GM12875 (cell line): ENCODE results near the gene TTLL9.
A peak's percentile ranks its signal among the peaks of the same experiment; 100 is the strongest.

ENCODE experiments used
- H3K4me3 ChIP-seq: one replicate; pipeline ENCODE4 v1.5.1; 2011; ENCODE audit warnings: low read depth, low read length, control low read depth
- CTCF ChIP-seq: IDR thresholded peaks from 2 replicates; pipeline ENCODE4 v1.5.1; 2011; ENCODE audit warnings: low read depth, mild to moderate bottlenecking, control low read depth, inconsistent platforms, low read length, moderate library complexity, borderline replicate concordance; ENCODE audit not compliant: insufficient read depth

TTLL9 gene

DNA sequence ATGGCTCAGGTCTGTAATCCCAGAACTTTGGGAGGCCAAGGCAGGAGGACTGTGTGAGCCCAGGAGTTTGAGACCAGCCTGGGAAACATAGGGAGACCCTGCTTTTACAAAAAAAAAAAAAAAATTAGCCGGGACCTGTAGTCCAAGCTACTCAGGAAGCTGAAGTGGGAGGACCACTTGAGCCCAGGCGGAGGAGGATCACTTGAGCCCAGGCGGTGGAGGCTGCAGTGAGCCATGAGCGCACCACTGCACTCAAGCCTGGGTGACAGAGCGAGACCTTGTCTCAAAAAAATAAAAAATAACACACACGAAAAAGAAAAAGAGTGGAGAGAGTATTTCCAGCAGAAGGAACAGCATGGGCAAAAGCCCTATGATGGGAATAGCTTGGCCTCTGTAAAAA, 2.0 kb downstream of the TTLL9 start:
- TF ChIP-seq CTCF: no peak
- no peak overlapping the region for H3K4me3 ChIP-seq

DNA sequence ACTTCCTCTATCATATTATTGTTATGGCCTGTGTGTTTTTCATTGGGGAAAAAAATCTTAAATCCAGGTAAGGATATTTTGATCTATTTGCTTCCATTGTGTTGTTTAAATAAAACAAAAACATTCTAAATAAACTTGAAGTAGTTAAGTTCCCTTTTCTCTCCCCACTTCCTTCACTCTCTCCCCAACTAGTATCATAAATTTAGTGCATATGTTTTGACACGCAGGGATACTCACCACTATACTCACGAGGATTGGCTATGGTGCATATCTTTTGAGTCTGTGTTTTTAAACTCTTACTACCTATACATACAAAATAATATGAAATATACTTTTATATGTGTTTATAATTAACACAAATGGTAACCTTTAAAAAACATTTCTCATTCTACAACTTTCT, 5.2 kb downstream of the TTLL9 start:
- no peak for TF ChIP-seq CTCF
- H3K4me3 ChIP-seq: no peak overlapping the region

DNA sequence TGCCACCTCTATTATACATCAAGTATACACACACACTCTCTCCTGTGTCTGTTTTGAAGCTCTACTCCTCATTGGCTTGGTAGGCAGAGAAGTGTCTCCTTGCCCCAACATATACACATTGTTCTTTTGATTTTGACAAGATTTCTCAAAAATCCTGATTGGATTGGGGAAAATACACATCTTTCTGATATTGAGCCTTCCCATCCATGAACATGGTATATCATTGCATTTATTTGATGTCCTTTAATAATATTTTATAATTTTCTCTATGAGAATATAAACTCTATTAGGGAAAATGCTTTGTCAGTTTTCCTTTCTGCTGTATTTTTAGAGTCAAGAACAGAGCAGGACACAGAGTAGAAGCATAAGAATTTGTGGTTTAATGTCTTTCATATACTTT, 7.2 kb downstream of the TTLL9 start:
- H3K4me3 ChIP-seq: no peak overlapping the region
- TF ChIP-seq CTCF: no peak

DNA sequence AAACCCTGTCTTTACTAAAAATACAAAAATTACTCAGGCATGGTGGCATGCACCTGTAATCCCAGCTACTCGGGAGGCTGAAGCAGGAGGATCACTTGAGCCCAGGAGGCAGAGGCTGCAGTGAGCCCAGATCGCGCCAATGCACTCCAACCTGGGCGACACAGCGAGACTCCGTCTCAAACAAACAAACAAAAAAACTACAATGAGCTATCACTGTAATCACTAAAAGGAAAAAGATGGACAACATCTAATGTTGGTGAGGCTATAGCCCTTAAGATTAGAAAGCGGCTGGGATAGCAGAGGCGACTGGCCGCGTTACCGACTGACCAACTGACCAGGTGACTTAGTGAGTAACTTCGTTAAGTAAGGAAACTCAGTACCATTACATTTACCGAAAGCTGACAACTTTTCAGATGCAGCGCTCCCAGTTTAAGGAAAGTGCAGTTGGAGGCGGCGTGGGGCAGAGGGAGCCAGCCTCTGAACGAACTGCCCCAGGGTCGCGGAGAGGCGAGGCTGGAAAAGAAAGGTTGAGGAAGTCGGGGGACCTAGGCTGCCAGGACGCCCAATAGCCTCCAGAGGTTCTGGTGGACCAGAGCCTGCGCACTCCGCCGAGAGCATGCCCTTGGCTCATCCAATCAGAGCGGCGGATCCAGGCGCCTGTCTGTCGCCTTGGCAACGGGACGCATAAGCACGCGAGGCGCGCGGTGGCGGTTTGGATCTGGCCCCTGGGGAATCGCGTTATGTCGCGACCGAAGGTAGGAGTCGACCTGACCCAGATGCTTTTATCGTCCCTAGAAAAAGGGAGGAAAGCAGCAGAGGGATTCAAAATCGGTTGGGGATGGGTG, 8.9 kb downstream of the TTLL9 start:
- TF ChIP-seq CTCF: no peak
- peak overlapping the region; percentile 47 for H3K4me3 ChIP-seq

DNA sequence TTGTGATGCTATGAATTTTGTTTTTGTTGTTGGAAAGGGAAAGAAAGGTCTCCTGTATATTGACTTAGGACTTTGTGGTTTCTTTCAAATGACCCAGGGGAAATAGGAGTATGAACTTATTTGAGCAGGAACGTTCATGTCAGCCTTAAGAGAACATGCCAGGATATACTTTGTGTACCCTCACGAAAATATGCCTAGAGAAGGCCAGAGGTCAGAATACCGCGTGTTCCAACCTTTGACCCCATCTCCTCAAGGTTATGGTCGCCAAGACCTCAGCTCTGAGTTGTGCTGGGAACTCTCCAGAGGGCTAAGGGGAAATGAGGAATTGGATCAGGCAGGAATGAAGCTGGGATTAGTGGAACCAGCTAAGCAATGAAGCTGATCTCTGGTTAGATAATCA, 11.5 kb downstream of the TTLL9 start:
- no peak for TF ChIP-seq CTCF
- no peak overlapping the region for H3K4me3 ChIP-seq

- no peak overlapping the region for H3K4me3 ChIP-seq
Measured at GRCh38 chr20:31883829-31884228, 13.4 kb downstream of the TTLL9 start.

More at GRCh38 chr20:31883829-31884228, 13.4 kb downstream of the TTLL9 start:
- TF ChIP-seq CTCF: no peak
